Liver (tissue), 9 donors: Measurements from ENCODE around the gene MRPS23. TPM values are rescaled to one million over a fixed set of nuclear protein-coding genes. Genes with fewer than 3 reads are reported as not detected.

Source experiments
- DNase-seq: peaks from one replicate; pipeline ENCODE4 v3.0.0-alpha.2; 2017; ENCODE audit warnings: low spot score
- H3K27ac ChIP-seq, 2 donors: one replicate each; pipeline ENCODE4 v1.7.0; 2013; ENCODE audit warnings: inconsistent platforms in 2 of 2, low read length in 2 of 2, control low read depth in 1 of 2, low read depth in 1 of 2, mild to moderate bottlenecking in 1 of 2
- H3K27me3 ChIP-seq, 4 donors: one replicate each; pipeline versions ENCODE4 v1.6.1 to v1.7.0; 2013; ENCODE audit warnings: low read length in 3 of 4, inconsistent platforms in 1 of 4, mild to moderate bottlenecking in 1 of 4, moderate library complexity in 1 of 4; ENCODE audit not compliant: control insufficient read depth in 4 of 4, insufficient read depth in 4 of 4
- H3K36me3 ChIP-seq, 4 donors: one replicate each; pipeline versions ENCODE4 v1.6.1 to v1.7.0; 2013; ENCODE audit warnings: low read length in 3 of 4, mild to moderate bottlenecking in 3 of 4, low read depth in 1 of 4, moderate library complexity in 1 of 4; ENCODE audit not compliant: control insufficient read depth in 4 of 4, insufficient read depth in 3 of 4
- H3K4me1 ChIP-seq, 4 donors: one replicate each; pipeline versions ENCODE4 v1.6.1 to v1.7.0; 2013; ENCODE audit warnings: low read length in 3 of 4, mild to moderate bottlenecking in 3 of 4, moderate library complexity in 1 of 4; ENCODE audit not compliant: control insufficient read depth in 4 of 4, insufficient read depth in 4 of 4
- H3K4me3 ChIP-seq, 3 donors: one replicate each; pipeline versions ENCODE4 v1.6.1 to v1.7.0; 2013; ENCODE audit warnings: low read length in 3 of 3, control low read depth in 1 of 3, low read depth in 1 of 3, mild to moderate bottlenecking in 1 of 3
- H3K9ac ChIP-seq, 2 donors: one replicate each; pipeline ENCODE4 v1.7.0; 2013; ENCODE audit warnings: low read length in 2 of 2, mild to moderate bottlenecking in 2 of 2, moderate library complexity in 2 of 2, control low read depth in 1 of 2, low read depth in 1 of 2
- H3K9me3 ChIP-seq, 4 donors: one replicate each; pipeline versions ENCODE4 v1.6.1 to v1.7.0; 2013; ENCODE audit warnings: low read length in 3 of 4; ENCODE audit not compliant: control insufficient read depth in 4 of 4
- CTCF ChIP-seq: fragments of 150-350 bp; IDR thresholded peaks from 2 replicates; pipeline ENCODE4 v1.5.1; 2017; ENCODE audit warnings: improper control_type of control experiment, low read depth, low read length; ENCODE audit not compliant: missing input control
- EGR1 ChIP-seq, 2 donors: IDR thresholded peaks; 2 replicates each; pipeline ENCODE4 v1.6.1; 2016 to 2018; ENCODE audit warnings: antibody characterized with exemption in 2 of 2, low read depth in 2 of 2
- FOXA1 ChIP-seq: IDR thresholded peaks from 2 replicates; pipeline ENCODE4 v1.6.1; 2016; ENCODE audit warnings: antibody characterized with exemption
- FOXA2 ChIP-seq: IDR thresholded peaks from 2 replicates; pipeline ENCODE4 v1.6.1; 2016; ENCODE audit warnings: antibody characterized with exemption
- GABPA ChIP-seq, 2 donors: IDR thresholded peaks in 1 of 2; conservative IDR thresholded peaks in 1 of 2; 2 replicates each; pipeline ENCODE4 v1.6.1; 2016; ENCODE audit warnings: antibody characterized with exemption in 2 of 2, mild to moderate bottlenecking in 1 of 2, moderate library complexity in 1 of 2
- HNF4A ChIP-seq, 2 donors: conservative IDR thresholded peaks; 2 replicates each; pipeline ENCODE4 v1.6.1; 2016; ENCODE audit warnings: antibody characterized with exemption in 2 of 2, mild to moderate bottlenecking in 2 of 2
- HNF4G ChIP-seq: IDR thresholded peaks from 2 replicates; pipeline ENCODE4 v1.6.1; 2016; ENCODE audit warnings: antibody characterized with exemption
- JUND ChIP-seq, 2 donors: IDR thresholded peaks; 2 replicates each; pipeline ENCODE4 v1.6.1; 2016; ENCODE audit warnings: antibody characterized with exemption in 2 of 2
- MAX ChIP-seq: IDR thresholded peaks from 2 replicates; pipeline ENCODE4 v1.6.1; 2016; ENCODE audit warnings: antibody characterized with exemption
- NR2F2 ChIP-seq: IDR thresholded peaks from 2 replicates; pipeline ENCODE4 v1.6.1; 2016; ENCODE audit warnings: antibody characterized with exemption
- RAD21 ChIP-seq, 2 donors: IDR thresholded peaks; 2 replicates each; pipeline ENCODE4 v1.6.1; 2016; ENCODE audit warnings: antibody characterized with exemption in 2 of 2, mild to moderate bottlenecking in 2 of 2
- REST ChIP-seq: IDR thresholded peaks from 2 replicates; pipeline ENCODE4 v1.6.1; 2016; ENCODE audit warnings: antibody characterized with exemption, mild to moderate bottlenecking
- RXRA ChIP-seq, 2 donors: IDR thresholded peaks; 2 replicates each; pipeline ENCODE4 v1.6.1; 2017 to 2018; ENCODE audit warnings: antibody characterized with exemption in 2 of 2, mild to moderate bottlenecking in 1 of 2
- SP1 ChIP-seq: IDR thresholded peaks from 2 replicates; pipeline ENCODE4 v1.6.1; 2018; ENCODE audit warnings: antibody characterized with exemption, mild to moderate bottlenecking
- TAF1 ChIP-seq: conservative IDR thresholded peaks from 2 replicates; pipeline ENCODE4 v1.6.1; 2016; ENCODE audit warnings: antibody characterized with exemption, mild to moderate bottlenecking
- YY1 ChIP-seq: IDR thresholded peaks from 2 replicates; pipeline ENCODE4 v1.6.1; 2016; ENCODE audit warnings: antibody characterized with exemption, mild to moderate bottlenecking
- ZBTB33 ChIP-seq: IDR thresholded peaks from 2 replicates; pipeline ENCODE4 v1.6.1; 2016; ENCODE audit warnings: antibody characterized with exemption
- WGBS: extraction: QIAGEN DNeasy Blood & Tissue Kit; methylation state at CpG from one replicate; pipeline ENCODE4 v1.1.7; 2013; 5-methylcytosine and 5-hydroxymethylcytosine counted together
- polyA plus RNA-seq, 2 donors: library from polyadenylated mRNA; stranded (reverse) in 1 of 2; unstranded in 1 of 2; fragments of 200-250 nt in 1 of 2; fragments of >200 nt in 1 of 2; fragmentation: Nextera tagmentation in 1 of 2; extraction: Ambion mirVana in 1 of 2; gene quantifications; one replicate each; pipeline versions ENCODE4 v1.2.1 to v1.2.3, GENCODE V29; 2013 to 2015
- total RNA-seq, 2 donors: library from RNA; depleted of rRNA; stranded (reverse); fragments of >200 nt; gene quantifications; one replicate each; pipeline ENCODE4 v1.2.3, GENCODE V29; 2014
- donor health status: healthy.
- donor health status: healthy.
- donor health status: healthy.
- donor health status: healthy.
- donor health status: healthy.

The MRPS23 gene
- total and polyA plus RNA-seq, 4 donors: 9.8 to 24.3 (median 16.9) TPM

GRCh38 chr17:57888311-57889216 is 38.7 kb upstream of the MRPS23 start:
- Histone ChIP-seq H3K9me3 (no peaks in the 10 kb centered on the region), H3K4me1 (peaks cover 2 to 14% (median 8%) of the 10 kb centered on the region in 4 donors), H3K27ac (no peak overlapping the region), H3K9ac (no peak overlapping the region), H3K27me3 (no peaks in the 10 kb centered on the region), H3K36me3 (no peaks in the 10 kb centered on the region), H3K4me3 (no peak overlapping the region)
- no peak for TF ChIP-seq JUND (IDR thresholded peaks at IDR 0.05)
- no peak for TF ChIP-seq HNF4A (conservative IDR thresholded peaks at IDR 0.05)
- no peak for TF ChIP-seq RAD21 (IDR thresholded peaks at IDR 0.05)
- TF ChIP-seq TAF1: no peak
- TF ChIP-seq REST: no peak
- no peak for TF ChIP-seq EGR1 (IDR thresholded peaks at IDR 0.05; ENCODE audit: low read depth in 2 of 2)
- TF ChIP-seq MAX: no peak
- no peak for TF ChIP-seq FOXA1
- TF ChIP-seq HNF4G: no peak
- no peak for TF ChIP-seq NR2F2
- TF ChIP-seq YY1: no peak
- TF ChIP-seq FOXA2: no peak
- TF ChIP-seq CTCF: no peak
- TF ChIP-seq RXRA (IDR thresholded peaks at IDR 0.05): no peak
- TF ChIP-seq GABPA (IDR thresholded peaks at IDR 0.05 in 1 of 2, conservative IDR thresholded peaks at IDR 0.05 in 1 of 2): no peak
- no peak for TF ChIP-seq SP1
- no peak for TF ChIP-seq ZBTB33
- DNase-seq: no peak
- 88% methylated on average over 12 of the region's 12 CpGs for WGBS
